NOMO-1 (cell line): Measurements from ENCODE around the gene USP32.
"Not testable (repeated sequence)": the region's sequence is repeated elsewhere in the genome, so short reads cannot be mapped to it uniquely, and the experiment has no call there.

Source experiments
- DNase-seq, 2 experiments: peaks; one replicate each; lab custom pipeline; 2025; ENCODE audit not compliant: unreplicated experiment in 2 of 2; lab: John Stamatoyannopoulos, UW

USP32 gene

DNA sequence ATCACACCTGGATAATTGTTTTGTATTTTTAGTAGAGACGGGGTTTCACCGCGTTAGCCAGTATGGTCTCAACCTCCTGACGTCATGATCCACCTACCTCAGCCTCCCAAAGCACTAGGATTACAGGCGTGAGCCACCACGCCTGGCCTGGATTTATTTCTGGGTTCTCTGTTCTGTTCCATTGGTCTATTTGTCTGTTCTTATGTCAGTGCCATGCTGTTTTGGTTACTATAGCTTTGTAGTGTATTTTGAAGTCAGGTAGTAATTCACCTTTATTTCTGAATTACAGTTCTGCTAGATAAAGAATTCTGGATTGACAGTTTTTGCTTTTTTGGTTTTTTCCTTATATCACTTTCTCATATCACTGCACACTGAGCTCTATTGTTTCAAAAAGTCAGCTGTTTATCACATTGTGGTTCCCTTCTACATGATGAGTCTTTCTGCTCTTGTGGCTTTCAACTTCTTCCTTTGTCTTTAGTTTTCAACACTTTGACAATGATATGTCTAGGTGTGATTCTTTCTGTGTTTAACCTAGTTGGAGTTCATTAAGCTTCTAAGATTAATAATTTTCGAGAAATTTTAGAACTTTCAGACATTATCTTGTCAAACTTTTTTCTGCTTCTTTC lies 144.0 kb downstream of the USP32 start:
- no peak for DNase-seq

- no peak for DNase-seq
Measured at GRCh38 chr17:60244656-60245055, 147.3 kb downstream of the USP32 start.

- no peak for DNase-seq
Measured at GRCh38 chr17:60240290-60240689, 151.6 kb downstream of the USP32 start.

- DNase-seq = no peak
Measured at GRCh38 chr17:60231691-60232090, 160.2 kb downstream of the USP32 start.

DNA sequence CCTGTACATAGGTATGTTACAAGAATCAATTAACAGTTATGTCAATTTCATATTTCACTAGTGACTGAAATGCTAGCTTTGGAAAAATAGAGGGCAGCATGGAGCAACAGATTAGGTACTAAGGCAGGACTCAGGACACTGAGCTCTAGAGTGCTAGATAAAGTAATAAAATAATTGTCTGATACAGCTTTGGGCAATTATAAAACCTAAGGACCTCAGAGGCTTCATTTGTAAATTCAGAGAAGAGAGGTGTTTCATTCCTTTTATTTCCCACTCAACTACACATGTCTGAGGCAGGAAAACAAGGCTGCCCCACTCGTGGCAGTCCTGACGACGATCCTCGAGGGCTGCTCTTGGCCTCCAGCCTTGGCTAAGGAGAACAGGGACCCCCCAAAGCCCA lies 160.7 kb downstream of the USP32 start:
- no peak for DNase-seq

GRCh38 chr17:60230358-60230757 lies 161.6 kb downstream of the USP32 start:
- no peak for DNase-seq

DNA sequence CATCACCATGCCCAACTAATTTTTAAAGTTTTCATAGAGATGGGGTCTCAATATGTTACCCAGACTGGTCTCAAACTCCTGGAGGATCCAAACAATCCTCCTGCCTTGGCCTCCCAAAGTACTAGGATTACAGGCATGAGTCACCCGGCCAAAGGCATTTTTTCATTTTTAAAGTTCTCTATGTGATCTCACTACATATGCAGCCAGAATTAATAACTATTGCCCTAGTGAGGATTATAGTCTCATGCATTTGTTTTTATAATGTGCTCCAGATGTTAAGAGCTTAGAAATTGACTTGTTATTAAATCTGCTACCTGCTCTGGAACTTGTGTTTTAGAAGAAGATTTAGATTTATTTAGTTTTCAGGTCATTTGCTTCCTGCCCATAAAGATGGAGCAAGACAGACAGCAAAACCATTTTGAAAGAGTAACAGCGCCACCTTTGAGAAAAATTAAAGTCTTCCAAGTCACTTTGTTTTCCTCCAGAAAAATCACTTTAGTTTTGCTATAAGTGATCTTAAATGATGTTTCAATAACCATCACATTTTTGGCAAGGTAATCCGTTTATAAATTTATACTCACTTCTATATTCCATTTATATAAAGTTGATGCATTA lies 162.6 kb downstream of the USP32 start:
- DNase-seq = no peak

- DNase-seq = not testable (repeated sequence)
Measured at GRCh38 chr17:60227276-60227675, 164.7 kb downstream of the USP32 start.

- DNase-seq = no peak
Measured at GRCh38 chr17:60224064-60224463, 167.9 kb downstream of the USP32 start.

DNA sequence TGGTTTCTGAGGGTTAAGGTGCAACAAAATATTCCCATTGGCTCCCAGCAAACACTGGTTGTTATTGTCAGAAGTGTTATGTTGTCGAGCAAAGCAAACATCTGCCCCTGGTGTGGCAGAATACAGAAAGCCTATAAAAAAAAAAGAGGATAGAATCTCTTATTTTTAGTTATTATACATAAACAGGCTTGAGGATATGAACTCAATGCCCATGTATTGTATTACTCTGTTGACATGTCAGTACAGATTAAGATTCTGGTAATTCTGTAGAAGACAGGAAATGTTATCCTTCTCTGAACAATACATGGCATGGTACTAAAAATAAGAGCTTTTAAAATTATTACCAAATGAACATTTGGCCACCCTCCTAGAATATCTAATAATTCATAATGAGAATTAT lies 168.5 kb downstream of the USP32 start:
- no peak for DNase-seq

GRCh38 chr17:60218774-60219173 lies 173.2 kb downstream of the USP32 start:
- DNase-seq = not testable (repeated sequence)

DNA sequence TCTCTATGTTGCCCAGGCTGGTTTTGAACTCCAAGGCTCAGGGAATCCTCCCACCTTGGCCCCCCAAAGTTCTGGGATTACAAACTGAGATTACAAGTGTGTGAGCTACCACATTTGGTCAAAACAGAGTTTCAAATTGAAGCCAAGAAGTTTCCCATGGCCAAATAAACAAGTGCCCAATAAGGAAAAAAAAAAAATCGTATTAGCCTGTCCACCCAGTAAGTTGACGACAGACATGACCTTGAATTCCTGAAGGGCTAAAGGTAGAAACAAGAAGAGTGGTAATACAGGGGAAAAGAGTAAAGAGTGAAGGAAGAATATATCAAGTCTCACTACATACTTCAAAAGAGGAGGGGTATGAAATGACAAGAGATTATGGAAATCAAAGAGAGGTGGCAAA lies 176.0 kb downstream of the USP32 start:
- not testable (repeated sequence) for DNase-seq

GRCh38 chr17:60211282-60211681 lies 180.7 kb downstream of the USP32 start:
- not testable (repeated sequence) for DNase-seq

DNA sequence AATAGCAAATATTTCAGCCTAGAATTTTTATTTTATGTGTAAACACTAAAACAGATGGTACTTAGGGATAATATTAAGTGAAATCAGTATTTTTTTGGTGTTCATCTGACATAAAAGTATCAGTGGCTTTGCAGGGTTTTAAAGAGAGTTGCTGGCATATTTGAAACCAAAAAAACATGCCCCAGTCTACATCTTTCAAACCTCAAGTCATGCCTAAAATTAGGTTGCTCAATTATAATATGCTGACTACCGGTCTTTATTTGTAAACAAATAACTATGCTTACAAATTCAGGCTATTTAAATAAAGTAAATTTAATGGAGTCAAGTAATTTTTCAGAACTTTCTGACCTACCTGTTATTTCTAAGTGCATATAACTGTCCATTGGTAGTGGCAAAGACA lies 183.6 kb downstream of the USP32 start:
- DNase-seq = not testable (repeated sequence)

GRCh38 chr17:60205782-60206181 lies 186.2 kb downstream of the USP32 start:
- DNase-seq = not testable (repeated sequence)

- not testable (repeated sequence) for DNase-seq
Measured at GRCh38 chr17:60198630-60199029, 193.3 kb downstream of the USP32 start.

- not testable (repeated sequence) for DNase-seq
Measured at GRCh38 chr17:60194141-60194540, 197.8 kb downstream of the USP32 start.

DNA sequence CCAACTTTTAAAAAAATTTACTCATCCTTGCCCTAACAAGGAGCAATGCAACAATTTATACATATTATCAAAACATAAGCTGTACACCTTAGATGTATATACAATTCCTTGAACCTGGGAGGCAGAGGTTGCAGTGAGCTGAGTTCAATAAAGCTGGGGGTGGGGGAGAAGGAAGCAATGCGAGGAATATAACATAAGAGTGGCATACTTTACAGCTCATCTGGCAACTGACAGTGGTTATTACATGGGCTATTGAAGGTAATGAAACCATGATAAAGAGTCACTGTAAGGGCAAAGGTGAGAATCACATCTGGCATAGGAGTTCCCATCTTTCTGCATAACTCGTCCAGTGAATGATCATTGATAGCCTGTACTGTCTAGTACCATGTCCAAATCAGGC lies 198.5 kb downstream of the USP32 start:
- no peak for DNase-seq

GRCh38 chr17:60193032-60193431 lies 198.9 kb downstream of the USP32 start:
- not testable (repeated sequence) for DNase-seq

GRCh38 chr17:60190032-60190431 lies 201.9 kb downstream of the USP32 start:
- DNase-seq = not testable (repeated sequence)

GRCh38 chr17:60188759-60189158 lies 203.2 kb downstream of the USP32 start:
- DNase-seq = no peak
